ENCODE measurements around the gene FGF12.
A peak's percentile ranks its signal among the peaks of the same experiment; 100 is the strongest.

FGF12 gene

GRCh38 chr3:192170031-192170430 lies 557.3 kb downstream of the FGF12 start:
- Histone ChIP-seq H3K27ac (ENCODE audit: low read depth, low read length) (no peak overlapping the region), H3K36me3 (ENCODE audit: control insufficient read depth in 1 of 2, insufficient read depth in 2 of 2, low read length in 2 of 2) (no peaks in the 10 kb centered on the region), H3K27me3 (ENCODE audit: control insufficient read depth in 1 of 2, insufficient read depth in 2 of 2, low read length in 2 of 2) (no peaks in the 10 kb centered on the region), H3K4me1 (ENCODE audit: control insufficient read depth in 1 of 2, insufficient read depth in 2 of 2, low read length in 2 of 2) (no peaks in the 10 kb centered on the region), H3K9me3 (ENCODE audit: control insufficient read depth in 1 of 2, low read length in 2 of 2) (no peaks in the 10 kb centered on the region), H3K9ac (ENCODE audit: low read depth in 1 of 2, low read length in 2 of 2) (no peak overlapping the region), H3K4me3 (ENCODE audit: low read depth in 1 of 2, low read length in 2 of 2) (no peak overlapping the region)

GRCh38 chr3:192169332-192169915 lies 557.9 kb downstream of the FGF12 start:
- Histone ChIP-seq H3K27me3 (ENCODE audit: control insufficient read depth in 1 of 2, insufficient read depth in 2 of 2, low read length in 2 of 2) (no peaks in the 10 kb centered on the region), H3K36me3 (ENCODE audit: control insufficient read depth in 1 of 2, insufficient read depth in 2 of 2, low read length in 2 of 2) (no peaks in the 10 kb centered on the region), H3K9ac (ENCODE audit: low read depth in 1 of 2, low read length in 2 of 2) (no peak overlapping the region), H3K27ac (ENCODE audit: low read depth, low read length) (no peak overlapping the region), H3K4me3 (ENCODE audit: low read depth in 1 of 2, low read length in 2 of 2) (no peak overlapping the region), H3K4me1 (ENCODE audit: control insufficient read depth in 1 of 2, insufficient read depth in 2 of 2, low read length in 2 of 2) (no peaks in the 10 kb centered on the region), H3K9me3 (ENCODE audit: control insufficient read depth in 1 of 2, low read length in 2 of 2) (no peaks in the 10 kb centered on the region)

GRCh38 chr3:192168202-192168601 lies 559.1 kb downstream of the FGF12 start:
- Histone ChIP-seq H3K9ac (ENCODE audit: low read depth in 1 of 2, low read length in 2 of 2) (no peak overlapping the region), H3K27me3 (ENCODE audit: control insufficient read depth in 1 of 2, insufficient read depth in 2 of 2, low read length in 2 of 2) (no peaks in the 10 kb centered on the region), H3K4me3 (ENCODE audit: low read depth in 1 of 2, low read length in 2 of 2) (no peak overlapping the region), H3K4me1 (ENCODE audit: control insufficient read depth in 1 of 2, insufficient read depth in 2 of 2, low read length in 2 of 2) (no peaks in the 10 kb centered on the region), H3K9me3 (ENCODE audit: control insufficient read depth in 1 of 2, low read length in 2 of 2) (no peaks in the 10 kb centered on the region), H3K27ac (ENCODE audit: low read depth, low read length) (no peak overlapping the region), H3K36me3 (ENCODE audit: control insufficient read depth in 1 of 2, insufficient read depth in 2 of 2, low read length in 2 of 2) (no peaks in the 10 kb centered on the region)

GRCh38 chr3:192165552-192165951 lies 561.8 kb downstream of the FGF12 start:
- H3K4me3 ChIP-seq (ENCODE audit: low read depth in 1 of 2, low read length in 2 of 2) = no peak overlapping the region
- H3K4me1 ChIP-seq (ENCODE audit: control insufficient read depth in 1 of 2, insufficient read depth in 2 of 2, low read length in 2 of 2) = no peaks in the 10 kb centered on the region
- no peaks in the 10 kb centered on the region for H3K36me3 ChIP-seq (ENCODE audit: control insufficient read depth in 1 of 2, insufficient read depth in 2 of 2, low read length in 2 of 2)
- H3K27ac ChIP-seq (ENCODE audit: low read depth, low read length) = no peak overlapping the region
- no peak overlapping the region for H3K9ac ChIP-seq (ENCODE audit: low read depth in 1 of 2, low read length in 2 of 2)
- H3K9me3 ChIP-seq (ENCODE audit: control insufficient read depth in 1 of 2, low read length in 2 of 2) = no peaks in the 10 kb centered on the region
- no peaks in the 10 kb centered on the region for H3K27me3 ChIP-seq (ENCODE audit: control insufficient read depth in 1 of 2, insufficient read depth in 2 of 2, low read length in 2 of 2)

GRCh38 chr3:192161661-192162060 lies 565.7 kb downstream of the FGF12 start:
- H3K9me3 ChIP-seq (ENCODE audit: control insufficient read depth in 1 of 2, low read length in 2 of 2) = no peaks in the 10 kb centered on the region
- H3K27me3 ChIP-seq (ENCODE audit: control insufficient read depth in 1 of 2, insufficient read depth in 2 of 2, low read length in 2 of 2) = no peaks in the 10 kb centered on the region
- no peaks in the 10 kb centered on the region for H3K36me3 ChIP-seq (ENCODE audit: control insufficient read depth in 1 of 2, insufficient read depth in 2 of 2, low read length in 2 of 2)
- H3K9ac ChIP-seq (ENCODE audit: low read depth in 1 of 2, low read length in 2 of 2) = no peak overlapping the region
- H3K4me1 ChIP-seq (ENCODE audit: control insufficient read depth in 1 of 2, insufficient read depth in 2 of 2, low read length in 2 of 2) = no peaks in the 10 kb centered on the region
- H3K4me3 ChIP-seq (ENCODE audit: low read depth in 1 of 2, low read length in 2 of 2) = no peak overlapping the region
- H3K27ac ChIP-seq (ENCODE audit: low read depth, low read length) = no peak overlapping the region

GRCh38 chr3:192156382-192156781 lies 571.0 kb downstream of the FGF12 start:
- Histone ChIP-seq H3K9ac (ENCODE audit: low read depth in 1 of 2, low read length in 2 of 2) (no peak overlapping the region), H3K4me3 (ENCODE audit: low read depth in 1 of 2, low read length in 2 of 2) (no peak overlapping the region), H3K4me1 (ENCODE audit: control insufficient read depth in 1 of 2, insufficient read depth in 2 of 2, low read length in 2 of 2) (no peaks in the 10 kb centered on the region), H3K27ac (ENCODE audit: low read depth, low read length) (no peak overlapping the region), H3K9me3 (ENCODE audit: control insufficient read depth in 1 of 2, low read length in 2 of 2) (no peaks in the 10 kb centered on the region), H3K36me3 (ENCODE audit: control insufficient read depth in 1 of 2, insufficient read depth in 2 of 2, low read length in 2 of 2) (no peaks in the 10 kb centered on the region), H3K27me3 (ENCODE audit: control insufficient read depth in 1 of 2, insufficient read depth in 2 of 2, low read length in 2 of 2) (no peaks in the 10 kb centered on the region)

- Histone ChIP-seq H3K9me3 (ENCODE audit: control insufficient read depth in 1 of 2, low read length in 2 of 2) (no peaks in the 10 kb centered on the region), H3K4me3 (ENCODE audit: low read depth in 1 of 2, low read length in 2 of 2) (peak overlapping the region in 1 of 2 donors; percentile 8), H3K4me1 (ENCODE audit: control insufficient read depth in 1 of 2, insufficient read depth in 2 of 2, low read length in 2 of 2) (no peaks in the 10 kb centered on the region), H3K27me3 (ENCODE audit: control insufficient read depth in 1 of 2, insufficient read depth in 2 of 2, low read length in 2 of 2) (no peaks in the 10 kb centered on the region), H3K9ac (ENCODE audit: low read depth in 1 of 2, low read length in 2 of 2) (no peak overlapping the region), H3K36me3 (ENCODE audit: control insufficient read depth in 1 of 2, insufficient read depth in 2 of 2, low read length in 2 of 2) (no peaks in the 10 kb centered on the region), H3K27ac (ENCODE audit: low read depth, low read length) (no peak overlapping the region)
Observed at GRCh38 chr3:192155194-192155593, 572.1 kb downstream of the FGF12 start.

GRCh38 chr3:192133271-192133670 lies 594.1 kb downstream of the FGF12 start:
- no peaks in the 10 kb centered on the region for H3K4me1 ChIP-seq (ENCODE audit: control insufficient read depth in 1 of 2, insufficient read depth in 2 of 2, low read length in 2 of 2)
- no peak overlapping the region for H3K4me3 ChIP-seq (ENCODE audit: low read depth in 1 of 2, low read length in 2 of 2)
- H3K27ac ChIP-seq (ENCODE audit: low read depth, low read length) = no peak overlapping the region
- H3K36me3 ChIP-seq (ENCODE audit: control insufficient read depth in 1 of 2, insufficient read depth in 2 of 2, low read length in 2 of 2) = no peaks in the 10 kb centered on the region
- H3K9me3 ChIP-seq (ENCODE audit: control insufficient read depth in 1 of 2, low read length in 2 of 2) = no peaks in the 10 kb centered on the region
- H3K27me3 ChIP-seq (ENCODE audit: control insufficient read depth in 1 of 2, insufficient read depth in 2 of 2, low read length in 2 of 2) = no peaks in the 10 kb centered on the region
- no peak overlapping the region for H3K9ac ChIP-seq (ENCODE audit: low read depth in 1 of 2, low read length in 2 of 2)

- Histone ChIP-seq H3K4me1 (ENCODE audit: control insufficient read depth in 1 of 2, insufficient read depth in 2 of 2, low read length in 2 of 2) (no peaks in the 10 kb centered on the region), H3K9ac (ENCODE audit: low read depth in 1 of 2, low read length in 2 of 2) (no peak overlapping the region), H3K4me3 (ENCODE audit: low read depth in 1 of 2, low read length in 2 of 2) (no peak overlapping the region), H3K27me3 (ENCODE audit: control insufficient read depth in 1 of 2, insufficient read depth in 2 of 2, low read length in 2 of 2) (no peaks in the 10 kb centered on the region), H3K27ac (ENCODE audit: low read depth, low read length) (no peak overlapping the region), H3K36me3 (ENCODE audit: control insufficient read depth in 1 of 2, insufficient read depth in 2 of 2, low read length in 2 of 2) (no peaks in the 10 kb centered on the region), H3K9me3 (ENCODE audit: control insufficient read depth in 1 of 2, low read length in 2 of 2) (no peaks in the 10 kb centered on the region)
Observed at GRCh38 chr3:192130534-192131132, 596.7 kb downstream of the FGF12 start.

- H3K9me3 ChIP-seq (ENCODE audit: control insufficient read depth in 1 of 2, low read length in 2 of 2) = no peaks in the 10 kb centered on the region
- H3K4me3 ChIP-seq (ENCODE audit: low read depth in 1 of 2, low read length in 2 of 2) = no peak overlapping the region
- no peaks in the 10 kb centered on the region for H3K36me3 ChIP-seq (ENCODE audit: control insufficient read depth in 1 of 2, insufficient read depth in 2 of 2, low read length in 2 of 2)
- no peak overlapping the region for H3K27ac ChIP-seq (ENCODE audit: low read depth, low read length)
- H3K27me3 ChIP-seq (ENCODE audit: control insufficient read depth in 1 of 2, insufficient read depth in 2 of 2, low read length in 2 of 2) = no peaks in the 10 kb centered on the region
- H3K9ac ChIP-seq (ENCODE audit: low read depth in 1 of 2, low read length in 2 of 2) = no peak overlapping the region
- no peaks in the 10 kb centered on the region for H3K4me1 ChIP-seq (ENCODE audit: control insufficient read depth in 1 of 2, insufficient read depth in 2 of 2, low read length in 2 of 2)
Observed at GRCh38 chr3:192129586-192129985, 597.8 kb downstream of the FGF12 start.
